Mucosa of gallbladder (tissue), 1 donor: ENCODE results near the gene VENTX. TPM values are rescaled to one million over a fixed set of nuclear protein-coding genes. Genes with fewer than 3 reads are reported as not detected.
"Not testable (repeated sequence)": the region's sequence is repeated elsewhere in the genome, so short reads cannot be mapped to it uniquely, and the experiment has no call there.

Source experiments
- DNase-seq: peaks from one replicate; pipeline ENCODE4 v3.0.0-alpha.2; 2020; ENCODE audit warnings: low spot score
- total RNA-seq: library from RNA; stranded (reverse); gene quantifications from one replicate; pipeline ENCODE4 v1.2.1, GENCODE V29; 2021
- donor health status: DM: no; HTN: no; CAD: no.

The VENTX gene
- total RNA-seq, 1 donor from 2014 or later: 2.7 TPM

GRCh38 chr10:133214468-133215410 is 22.9 kb upstream of the VENTX start:
- DNase-seq: no peak

GRCh38 chr10:133215586-133215985 is 22.1 kb upstream of the VENTX start:
- no peak for DNase-seq

- DNase-seq: no peak
Measured at GRCh38 chr10:133216776-133217175, 20.9 kb upstream of the VENTX start.

GRCh38 chr10:133217800-133218589 is 19.7 kb upstream of the VENTX start:
- DNase-seq: no peak

- no peak for DNase-seq
Measured at GRCh38 chr10:133218891-133219290, 18.8 kb upstream of the VENTX start.

- no peak for DNase-seq
Measured at GRCh38 chr10:133219782-133220181, 17.9 kb upstream of the VENTX start.

GRCh38 chr10:133221331-133221730 is 16.3 kb upstream of the VENTX start:
- no peak for DNase-seq

- not testable (repeated sequence) for DNase-seq
Measured at GRCh38 chr10:133221756-133222155, 15.9 kb upstream of the VENTX start.

GRCh38 chr10:133224076-133224475 is 13.6 kb upstream of the VENTX start:
- DNase-seq: no peak

GRCh38 chr10:133224756-133225372 is 12.8 kb upstream of the VENTX start:
- no peak for DNase-seq

- DNase-seq: no peak
Measured at GRCh38 chr10:133225707-133226191, 11.9 kb upstream of the VENTX start.

GRCh38 chr10:133226251-133226808 is 11.3 kb upstream of the VENTX start:
- no peak for DNase-seq

- DNase-seq: no peak
Measured at GRCh38 chr10:133227256-133227655, 10.4 kb upstream of the VENTX start.

- no peak for DNase-seq
Measured at GRCh38 chr10:133229265-133230043, 8.2 kb upstream of the VENTX start.

- DNase-seq: no peak
Measured at GRCh38 chr10:133230044-133230361, 7.7 kb upstream of the VENTX start, which contains the start of gene UTF1. Gene UTF1 (plus strand): TSS chr10:133230217. CDS start chr10:133230289, 72 bp downstream.

- no peak for DNase-seq
Measured at GRCh38 chr10:133230387-133231195, 7.1 kb upstream of the VENTX start.

GRCh38 chr10:133231244-133231945 is 6.3 kb upstream of the VENTX start:
- no peak for DNase-seq

- DNase-seq: no peak
Measured at GRCh38 chr10:133231946-133232574, 5.6 kb upstream of the VENTX start.

GRCh38 chr10:133234796-133235195 is 2.9 kb upstream of the VENTX start:
- DNase-seq: not testable (repeated sequence)
